Activated naive CD4-positive, alpha-beta T cell treated with anti-CD3 and anti-CD28 coated beads for 36 hours (primary cell): ENCODE results near the gene TSPAN9. TPM values are rescaled to one million over a fixed set of nuclear protein-coding genes. Genes with fewer than 3 reads are reported as not detected.

ENCODE experiments used
- CTCF ChIA-PET: fragments of 350-600 bp; sonication (Branson Sonifier 250); formaldehyde crosslinking; loops from one replicate; lab custom pipeline; 2021; ENCODE audit warnings: antibody characterized with exemption; lab: Charles Lee
- DNase-seq: peaks from one replicate; pipeline ENCODE4 v3.0.0-alpha.2; 2020
- H3K27ac Mint-ChIP-seq: one replicate; pipeline ENCODE4 v1.8.0; 2021; ENCODE audit warnings: mild to moderate bottlenecking, mixed read lengths
- H3K27me3 Mint-ChIP-seq: one replicate; pipeline ENCODE4 v1.8.0; 2021; ENCODE audit warnings: low read depth, mixed read lengths
- H3K36me3 Mint-ChIP-seq: one replicate; pipeline ENCODE4 v1.8.0; 2021; ENCODE audit warnings: low read depth, mixed read lengths
- H3K4me1 Mint-ChIP-seq: one replicate; pipeline ENCODE4 v1.8.0; 2021; ENCODE audit warnings: low read depth, mixed read lengths
- H3K4me3 Mint-ChIP-seq: one replicate; pipeline ENCODE4 v1.8.0; 2021; ENCODE audit warnings: mild to moderate bottlenecking, moderate library complexity, mixed read lengths
- H3K9me3 Mint-ChIP-seq: one replicate; pipeline ENCODE4 v1.8.0; 2021; ENCODE audit warnings: mixed read lengths
- intact Hi-C: fragments of 100-400 bp; cut with micrococcal nuclease; formaldehyde crosslinking; loops from one replicate; pipeline ENCODE4 v1.15.1; 2023
- total RNA-seq, 2 experiments: library from RNA; stranded (reverse); gene quantifications; one replicate each; pipeline ENCODE4 v1.2.3, GENCODE V29; 2021

The TSPAN9 gene
- total RNA-seq, 2 experiments from 2014 or later: 0.72 to 0.91 TPM

- CTCF ChIA-PET: interaction anchor here (1.2 kb wide), 1 partner anchor 163 kb away, joined by 3 read pairs; no protein-coding TSS in a partner anchor
- intact Hi-C loops: no loop called here
- DNase-seq: no peak
- Mint-ChIP-seq H3K4me3 (no peak overlapping the region), H3K9me3 (no peaks in the 10 kb centered on the region), H3K27me3 (peaks cover 14% of the 10 kb centered on the region), H3K4me1 (no peaks in the 10 kb centered on the region), H3K36me3 (no peaks in the 10 kb centered on the region), H3K27ac (no peak overlapping the region)
Measured at GRCh38 chr12:3038926-3039510, 38.2 kb upstream of the TSPAN9 start.

GRCh38 chr12:3040026-3040656 lies 37.0 kb upstream of the TSPAN9 start:
- H3K4me3 Mint-ChIP-seq: no peak overlapping the region
- no peak overlapping the region for H3K27ac Mint-ChIP-seq
- no peaks in the 10 kb centered on the region for H3K4me1 Mint-ChIP-seq
- DNase-seq: no peak
- no peaks in the 10 kb centered on the region for H3K9me3 Mint-ChIP-seq
- intact Hi-C loops: loop anchor here (2.0 to 5.0 kb wide), 3 partner anchors 78 to 149 kb away; partner anchors contain the start of gene TULP3
- no peaks in the 10 kb centered on the region for H3K36me3 Mint-ChIP-seq
- peaks cover 14% of the 10 kb centered on the region for H3K27me3 Mint-ChIP-seq
- CTCF ChIA-PET: interaction anchor here (0.6 to 1.2 kb wide), 2 partner anchors 160 to 162 kb away, joined by 3 read pairs; no protein-coding TSS in a partner anchor

- H3K36me3 Mint-ChIP-seq: no peaks in the 10 kb centered on the region
- H3K27ac Mint-ChIP-seq: no peak overlapping the region
- CTCF ChIA-PET: interaction anchor here (0.6 to 1.4 kb wide), 6 partner anchors 9 to 226 kb away, joined by 3 to 4 read pairs (median 4); no protein-coding TSS in a partner anchor
- peaks cover 14% of the 10 kb centered on the region for H3K27me3 Mint-ChIP-seq
- intact Hi-C loops: loop anchor here (1.0 to 5.0 kb wide), 4 partner anchors 79 to 188 kb away; partner anchors contain the start of gene TULP3
- no peak for DNase-seq
- no peaks in the 10 kb centered on the region for H3K9me3 Mint-ChIP-seq
- H3K4me1 Mint-ChIP-seq: no peaks in the 10 kb centered on the region
- H3K4me3 Mint-ChIP-seq: no peak overlapping the region
Measured at GRCh38 chr12:3040663-3041544, 36.3 kb upstream of the TSPAN9 start.

- Mint-ChIP-seq H3K27ac (no peak overlapping the region), H3K9me3 (no peaks in the 10 kb centered on the region), H3K4me3 (no peak overlapping the region), H3K4me1 (no peaks in the 10 kb centered on the region), H3K27me3 (peaks cover 14% of the 10 kb centered on the region), H3K36me3 (no peaks in the 10 kb centered on the region)
- CTCF ChIA-PET: interaction anchor here (0.6 to 1.4 kb wide), 10 partner anchors 9 to 277 kb away, joined by 3 to 4 read pairs (median 3); no protein-coding TSS in a partner anchor
- peak; percentile 79 for DNase-seq
- intact Hi-C loops: loop anchor here (1.0 to 5.0 kb wide), 4 partner anchors 79 to 188 kb away; partner anchors contain the start of gene TULP3
Measured at GRCh38 chr12:3041558-3042164, 35.5 kb upstream of the TSPAN9 start.

GRCh38 chr12:3042394-3042793 lies 34.8 kb upstream of the TSPAN9 start:
- no peak for DNase-seq
- no peaks in the 10 kb centered on the region for H3K4me1 Mint-ChIP-seq
- no peak overlapping the region for H3K27ac Mint-ChIP-seq
- H3K4me3 Mint-ChIP-seq: no peak overlapping the region
- intact Hi-C loops: loop anchor here (5.0 kb wide), 2 partner anchors 80 to 100 kb away; no protein-coding TSS in a partner anchor
- CTCF ChIA-PET: interaction anchor here (0.6 to 1.3 kb wide), 8 partner anchors 8 to 555 kb away, joined by 3 to 4 read pairs (median 3); no protein-coding TSS in a partner anchor
- H3K27me3 Mint-ChIP-seq: peaks cover 14% of the 10 kb centered on the region
- H3K9me3 Mint-ChIP-seq: no peaks in the 10 kb centered on the region
- H3K36me3 Mint-ChIP-seq: no peaks in the 10 kb centered on the region

- Mint-ChIP-seq H3K27me3 (peaks cover 14% of the 10 kb centered on the region), H3K9me3 (no peaks in the 10 kb centered on the region), H3K4me1 (no peaks in the 10 kb centered on the region), H3K27ac (no peak overlapping the region), H3K36me3 (no peaks in the 10 kb centered on the region), H3K4me3 (no peak overlapping the region)
- CTCF ChIA-PET: interaction anchor here (0.7 to 1.0 kb wide), 3 partner anchors 16 to 555 kb away, joined by 3 read pairs; no protein-coding TSS in a partner anchor
- intact Hi-C loops: loop anchor here (5.0 kb wide), 2 partner anchors 81 to 101 kb away; no protein-coding TSS in a partner anchor
- no peak for DNase-seq
Measured at GRCh38 chr12:3042826-3043225, 34.4 kb upstream of the TSPAN9 start.

GRCh38 chr12:3043406-3043805 lies 33.8 kb upstream of the TSPAN9 start:
- DNase-seq: no peak
- H3K4me3 Mint-ChIP-seq: no peak overlapping the region
- H3K27ac Mint-ChIP-seq: no peak overlapping the region
- H3K27me3 Mint-ChIP-seq: peaks cover 14% of the 10 kb centered on the region
- intact Hi-C loops: loop anchor here (5.0 kb wide), 2 partner anchors 81 to 101 kb away; no protein-coding TSS in a partner anchor
- no peaks in the 10 kb centered on the region for H3K4me1 Mint-ChIP-seq
- H3K36me3 Mint-ChIP-seq: no peaks in the 10 kb centered on the region
- CTCF ChIA-PET: interaction anchor here (0.7 to 0.9 kb wide), 2 partner anchors 15 to 556 kb away, joined by 3 read pairs; no protein-coding TSS in a partner anchor
- H3K9me3 Mint-ChIP-seq: no peaks in the 10 kb centered on the region

GRCh38 chr12:3044141-3044630 lies 33.0 kb upstream of the TSPAN9 start:
- DNase-seq: no peak
- no peak overlapping the region for H3K4me3 Mint-ChIP-seq
- no peaks in the 10 kb centered on the region for H3K36me3 Mint-ChIP-seq
- CTCF ChIA-PET: no interaction called here
- H3K27ac Mint-ChIP-seq: no peak overlapping the region
- H3K9me3 Mint-ChIP-seq: no peaks in the 10 kb centered on the region
- peaks cover 15% of the 10 kb centered on the region for H3K27me3 Mint-ChIP-seq
- intact Hi-C loops: loop anchor here (5.0 kb wide), 2 partner anchors 82 to 102 kb away; no protein-coding TSS in a partner anchor
- no peaks in the 10 kb centered on the region for H3K4me1 Mint-ChIP-seq

GRCh38 chr12:3045494-3045893 lies 31.7 kb upstream of the TSPAN9 start:
- intact Hi-C loops: no loop called here
- Mint-ChIP-seq H3K9me3 (no peaks in the 10 kb centered on the region), H3K27me3 (peaks cover 18% of the 10 kb centered on the region), H3K4me3 (no peak overlapping the region), H3K36me3 (no peaks in the 10 kb centered on the region), H3K4me1 (no peaks in the 10 kb centered on the region), H3K27ac (no peak overlapping the region)
- CTCF ChIA-PET: interaction anchor here (0.6 to 0.7 kb wide), 2 partner anchors 191 to 501 kb away, joined by 4 to 6 read pairs; no protein-coding TSS in a partner anchor
- DNase-seq: no peak

GRCh38 chr12:3045989-3046388 lies 31.2 kb upstream of the TSPAN9 start:
- CTCF ChIA-PET: interaction anchor here (0.6 to 0.7 kb wide), 2 partner anchors 191 to 501 kb away, joined by 4 to 6 read pairs; no protein-coding TSS in a partner anchor
- Mint-ChIP-seq H3K36me3 (no peaks in the 10 kb centered on the region), H3K4me1 (no peaks in the 10 kb centered on the region), H3K27ac (no peak overlapping the region), H3K9me3 (no peaks in the 10 kb centered on the region), H3K4me3 (no peak overlapping the region), H3K27me3 (peaks cover 18% of the 10 kb centered on the region)
- intact Hi-C loops: no loop called here
- DNase-seq: no peak
